ENCODE data around the gene MYH14.
"Not testable (repeated sequence)": the region's sequence is repeated elsewhere in the genome, so short reads cannot be mapped to it uniquely, and the experiment has no call there.

The MYH14 gene

GRCh38 chr19:50230379-50231351 is 27.2 kb downstream of the MYH14 start:
- DNase-seq: no peak

GRCh38 chr19:50231417-50231816 is 28.0 kb downstream of the MYH14 start:
- DNase-seq: not testable (repeated sequence)

GRCh38 chr19:50231821-50232220 is 28.4 kb downstream of the MYH14 start:
- DNase-seq: no peak

GRCh38 chr19:50232600-50232999 is 29.2 kb downstream of the MYH14 start:
- no peak for DNase-seq

GRCh38 chr19:50233308-50233910 is 30.0 kb downstream of the MYH14 start:
- no peak for DNase-seq

- not testable (repeated sequence) for DNase-seq
These were observed 34.1 kb downstream of the MYH14 start for GRCh38 chr19:50237493-50237892.

GRCh38 chr19:50238043-50238442 is 34.6 kb downstream of the MYH14 start:
- no peak for DNase-seq

GRCh38 chr19:50239921-50240590 is 36.6 kb downstream of the MYH14 start:
- DNase-seq: no peak

- DNase-seq: no peak
These were observed 39.2 kb downstream of the MYH14 start for GRCh38 chr19:50242581-50242980.

GRCh38 chr19:50244695-50245094 is 41.3 kb downstream of the MYH14 start:
- no peak for DNase-seq

GRCh38 chr19:50248413-50248812 is 45.0 kb downstream of the MYH14 start:
- no peak for DNase-seq

GRCh38 chr19:50248826-50249225 is 45.4 kb downstream of the MYH14 start:
- no peak for DNase-seq

- no peak for DNase-seq
These were observed 46.2 kb downstream of the MYH14 start for GRCh38 chr19:50249636-50250035.

- DNase-seq: no peak
These were observed 47.2 kb downstream of the MYH14 start for GRCh38 chr19:50250450-50251136.

GRCh38 chr19:50252111-50252886 is 48.9 kb downstream of the MYH14 start:
- DNase-seq: no peak

- DNase-seq: no peak
These were observed 49.5 kb downstream of the MYH14 start for GRCh38 chr19:50252887-50253268.

- DNase-seq: no peak
These were observed 51.7 kb downstream of the MYH14 start for GRCh38 chr19:50255115-50255514.

- DNase-seq: no peak
These were observed 53.7 kb downstream of the MYH14 start for GRCh38 chr19:50257141-50257540.

GRCh38 chr19:50258918-50259372 is 55.5 kb downstream of the MYH14 start:
- no peak for DNase-seq

- no peak for DNase-seq
These were observed 58.1 kb downstream of the MYH14 start for GRCh38 chr19:50261446-50261970.

- DNase-seq: no peak
These were observed 59.8 kb downstream of the MYH14 start for GRCh38 chr19:50263176-50263575.
